NCI-H82 treated with DMSO at 0.1 percent for 48 hours (cell line): Measurements from ENCODE around the gene TIAM2.

Source experiments
- DNase-seq: peaks from one replicate; lab custom pipeline; 2025; ENCODE audit not compliant: unreplicated experiment; lab: John Stamatoyannopoulos, UW

TIAM2 gene

GRCh38 chr6:155055729-155056128 is 60.6 kb downstream of the TIAM2 start:
- no peak for DNase-seq

GRCh38 chr6:155056756-155057155 is 61.6 kb downstream of the TIAM2 start:
- no peak for DNase-seq

- DNase-seq = no peak
These were observed 66.3 kb downstream of the TIAM2 start for GRCh38 chr6:155061381-155061780.

- DNase-seq = no peak
These were observed 67.8 kb downstream of the TIAM2 start for GRCh38 chr6:155062866-155063341.

- DNase-seq = no peak
These were observed 69.2 kb downstream of the TIAM2 start for GRCh38 chr6:155064303-155064702.

- DNase-seq = no peak
These were observed 71.2 kb downstream of the TIAM2 start for GRCh38 chr6:155066361-155066760.

- no peak for DNase-seq
These were observed 72.0 kb downstream of the TIAM2 start for GRCh38 chr6:155066921-155067680.

GRCh38 chr6:155067956-155068615 is 73.0 kb downstream of the TIAM2 start:
- DNase-seq = no peak

GRCh38 chr6:155069543-155069942 is 74.4 kb downstream of the TIAM2 start:
- no peak for DNase-seq

- no peak for DNase-seq
These were observed 81.0 kb downstream of the TIAM2 start for GRCh38 chr6:155075930-155076695.

GRCh38 chr6:155077331-155077730 is 82.2 kb downstream of the TIAM2 start:
- DNase-seq = no peak

GRCh38 chr6:155077784-155078183 is 82.7 kb downstream of the TIAM2 start:
- DNase-seq = no peak

GRCh38 chr6:155078331-155078745 is 83.2 kb downstream of the TIAM2 start:
- no peak for DNase-seq

GRCh38 chr6:155079985-155080452 is 84.9 kb downstream of the TIAM2 start:
- no peak for DNase-seq

- DNase-seq = peak; percentile 63
These were observed 86.0 kb downstream of the TIAM2 start for GRCh38 chr6:155080881-155081845.

GRCh38 chr6:155084431-155085123 is 89.5 kb downstream of the TIAM2 start:
- DNase-seq = no peak

- no peak for DNase-seq
These were observed 90.6 kb downstream of the TIAM2 start for GRCh38 chr6:155085582-155086257.

- no peak for DNase-seq
These were observed 93.7 kb downstream of the TIAM2 start for GRCh38 chr6:155088856-155089255.

GRCh38 chr6:155089746-155090145 is 94.6 kb downstream of the TIAM2 start:
- DNase-seq = no peak
